Activated gamma-delta T cell treated with anti-CD3 and anti-CD28 coated beads, Interleukin-2, amount 50 U/mL, for 16 hours (primary cell): ENCODE measurements around the gene TBC1D2.

ENCODE experiments used
- DNase-seq: peaks from one replicate; pipeline ENCODE4 v3.0.0-alpha.2; 2020; ENCODE audit warnings: low read depth

TBC1D2 gene

DNA sequence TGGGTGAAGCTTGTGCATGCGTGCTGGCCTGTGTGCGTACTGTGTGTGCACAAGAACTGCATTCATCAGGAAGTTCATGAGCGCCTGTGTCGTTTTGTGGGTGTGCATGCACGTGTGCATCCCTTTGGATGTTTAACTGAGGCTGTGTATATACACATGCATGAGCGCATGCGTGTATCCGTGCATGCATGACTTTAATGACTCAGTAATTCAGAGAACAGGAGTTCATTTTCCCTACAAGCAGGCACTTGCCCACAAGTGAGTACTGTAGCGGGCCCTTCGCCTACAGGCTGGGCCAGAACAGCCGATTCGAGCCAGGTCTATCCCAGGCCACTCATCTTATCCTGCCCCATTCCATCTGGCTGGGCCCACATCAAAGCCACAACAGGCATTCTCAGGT is 92.8 kb downstream of the TBC1D2 start:
- DNase-seq: no peak

DNA sequence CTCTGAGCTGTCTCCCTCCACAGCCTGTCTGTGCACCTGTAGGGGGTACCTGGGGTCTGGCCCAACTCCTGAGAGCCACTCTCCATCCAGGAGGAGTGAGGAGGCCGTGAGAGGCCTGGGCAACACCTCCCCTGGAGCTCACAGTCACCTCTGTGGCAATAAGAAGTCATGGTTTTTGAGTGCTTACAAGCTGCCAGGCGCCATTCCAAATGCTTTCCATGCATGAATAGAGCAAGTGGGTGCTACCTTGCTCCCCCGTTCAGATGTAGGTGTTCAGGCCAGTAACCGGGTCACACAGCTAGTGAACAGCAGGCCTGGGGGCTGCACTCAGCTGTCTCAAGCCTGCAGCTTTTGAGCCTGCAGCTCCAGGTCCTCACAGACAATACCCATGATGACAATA is 93.6 kb downstream of the TBC1D2 start:
- DNase-seq: no peak

DNA sequence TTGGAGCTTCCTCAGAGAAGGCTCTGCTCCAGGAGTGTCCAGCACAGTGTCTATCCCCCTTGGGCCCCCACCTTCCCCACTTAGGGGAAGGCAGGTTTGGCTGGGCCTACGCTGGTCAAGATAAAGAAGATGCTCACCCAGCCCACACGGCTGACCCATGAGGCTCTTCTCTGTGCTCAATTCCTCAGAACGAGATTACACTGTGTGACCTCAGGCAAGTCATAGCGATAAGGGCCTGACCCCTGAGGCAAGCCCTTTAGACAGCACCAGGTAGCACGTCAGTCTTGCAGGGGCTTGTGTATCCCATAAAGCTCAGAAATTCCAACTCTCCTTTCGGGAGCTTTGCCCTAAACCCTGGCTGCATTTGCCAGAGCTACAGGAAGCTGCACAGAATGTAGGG is 95.7 kb downstream of the TBC1D2 start:
- no peak for DNase-seq

DNA sequence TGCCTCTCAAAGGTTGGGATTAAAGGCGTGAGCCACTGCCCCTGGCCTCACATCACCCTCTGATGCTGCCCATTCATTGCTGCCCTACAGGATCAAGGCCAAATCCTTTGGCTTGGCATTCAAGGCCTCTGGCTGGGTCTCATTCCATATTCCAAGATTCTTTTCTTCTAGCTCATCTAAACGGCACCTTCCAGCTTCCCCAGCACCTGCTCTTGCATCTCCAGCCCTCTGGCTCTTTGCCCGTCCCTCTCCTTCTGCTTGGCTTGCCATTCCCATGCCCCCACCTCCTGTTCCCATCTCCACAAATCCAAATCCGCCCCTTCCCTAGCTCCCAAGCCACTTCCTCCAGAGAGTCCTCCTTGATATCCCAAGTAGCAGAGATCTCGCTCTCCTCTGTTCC is 96.1 kb downstream of the TBC1D2 start:
- no peak for DNase-seq

DNA sequence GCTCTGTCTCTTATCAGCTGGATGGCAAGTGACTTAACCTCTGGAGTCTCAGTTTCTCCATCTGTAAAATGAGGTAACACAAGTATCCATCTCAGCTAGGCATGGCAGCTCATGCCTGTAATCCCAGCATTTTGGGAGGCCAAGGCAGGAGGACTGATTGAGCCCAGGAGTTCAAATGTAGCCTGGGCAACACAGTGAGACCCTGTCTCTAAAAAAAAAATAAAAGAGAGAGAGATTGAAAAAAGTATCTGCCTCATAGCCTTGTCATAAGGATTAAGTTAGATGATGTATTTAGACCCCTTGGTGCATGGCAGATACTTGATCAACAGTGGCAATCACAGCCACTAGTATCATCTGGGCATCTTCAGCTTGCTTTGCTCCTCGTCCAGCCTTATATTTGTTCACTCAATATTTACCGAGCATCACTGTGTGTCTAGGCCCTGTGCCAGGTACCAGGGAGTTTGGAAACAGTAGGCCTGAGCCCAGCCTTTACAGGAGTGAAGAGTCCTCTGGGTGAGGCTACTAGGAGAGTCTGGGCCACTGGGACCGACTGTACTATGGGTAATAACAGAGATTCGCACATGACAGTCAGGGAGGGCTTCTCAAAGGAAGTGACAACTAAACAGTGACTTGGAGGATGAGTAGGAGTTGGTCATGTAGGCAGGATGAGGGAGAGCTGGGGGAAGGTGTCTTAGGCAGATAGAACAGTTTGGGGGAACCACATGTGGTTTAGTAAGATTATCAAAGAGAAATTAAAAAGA is 97.2 kb downstream of the TBC1D2 start:
- no peak for DNase-seq

DNA sequence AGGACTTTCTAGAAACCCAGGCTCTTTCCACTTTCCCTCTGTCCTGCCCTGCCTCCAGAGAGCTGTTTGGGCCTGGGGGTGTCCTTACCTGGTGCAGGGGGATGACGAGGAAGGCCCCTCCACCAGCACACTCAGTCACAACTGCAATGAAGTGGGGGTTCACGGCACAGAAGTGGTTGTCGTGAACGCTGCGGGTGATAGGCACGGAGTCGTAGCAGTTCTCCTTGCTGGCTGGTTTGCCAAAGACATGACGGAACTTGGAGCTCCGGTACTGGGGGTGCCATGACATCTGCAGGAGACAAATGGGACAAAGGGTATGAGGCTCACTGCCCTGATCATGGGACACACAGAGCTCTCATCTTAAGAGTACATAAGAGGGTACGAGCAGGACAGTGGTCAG is 98.1 kb downstream of the TBC1D2 start:
- no peak for DNase-seq

DNA sequence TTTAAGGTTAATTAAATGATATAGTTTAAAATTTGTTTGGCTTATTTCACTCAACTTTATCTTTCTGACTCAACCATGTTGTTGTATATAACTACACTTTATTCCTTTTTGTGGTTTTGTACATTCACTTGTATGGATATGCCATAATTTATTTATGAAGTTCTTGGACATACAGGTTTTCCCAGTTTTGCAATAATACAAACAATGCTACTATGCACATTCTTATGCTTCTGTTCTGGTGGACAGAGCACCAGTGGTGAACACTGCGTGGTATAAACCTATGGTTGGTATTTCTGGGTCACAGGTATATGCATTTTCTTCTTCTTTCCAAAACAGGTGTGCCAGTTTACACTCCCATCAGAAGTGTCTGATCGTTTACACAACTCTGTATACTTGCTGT is 100.8 kb downstream of the TBC1D2 start:
- DNase-seq: no peak

DNA sequence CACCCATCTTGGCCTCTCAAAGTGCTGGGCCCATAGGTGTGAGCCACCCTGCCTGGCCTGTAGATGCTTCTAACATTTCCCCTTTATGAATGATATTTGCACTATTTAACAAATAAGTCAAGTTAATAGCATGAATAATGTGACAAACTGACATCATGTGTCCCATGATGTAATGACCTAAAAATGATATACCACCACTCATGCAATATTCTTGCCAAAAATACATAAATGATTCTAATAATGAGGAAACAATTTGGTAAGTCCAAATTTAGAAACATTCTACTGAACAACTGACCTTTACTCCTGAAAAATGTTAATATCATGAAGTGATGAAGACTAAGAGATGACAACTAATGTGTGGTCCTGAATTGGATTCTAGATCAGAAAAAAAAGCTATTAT is 102.9 kb downstream of the TBC1D2 start:
- DNase-seq: no peak

DNA sequence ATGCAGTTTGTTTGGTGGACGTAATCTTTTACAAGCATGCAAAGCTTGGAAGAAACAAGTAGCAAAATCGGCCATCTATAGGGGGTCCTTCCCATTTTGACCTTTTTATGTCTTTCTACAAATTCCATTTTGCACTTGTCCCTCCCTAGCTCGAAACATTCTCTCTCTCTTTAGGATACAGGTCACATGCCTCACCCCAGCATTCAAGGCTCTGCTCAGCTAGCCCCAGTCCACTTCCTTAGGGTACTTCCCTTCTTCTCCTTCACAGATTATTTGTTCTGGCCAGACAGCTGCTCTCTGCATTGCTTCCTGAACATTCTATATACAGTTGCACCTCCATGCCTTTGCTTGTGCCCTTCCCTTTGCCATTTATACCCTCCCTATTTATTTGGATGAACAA is 104.7 kb downstream of the TBC1D2 start:
- DNase-seq: no peak

DNA sequence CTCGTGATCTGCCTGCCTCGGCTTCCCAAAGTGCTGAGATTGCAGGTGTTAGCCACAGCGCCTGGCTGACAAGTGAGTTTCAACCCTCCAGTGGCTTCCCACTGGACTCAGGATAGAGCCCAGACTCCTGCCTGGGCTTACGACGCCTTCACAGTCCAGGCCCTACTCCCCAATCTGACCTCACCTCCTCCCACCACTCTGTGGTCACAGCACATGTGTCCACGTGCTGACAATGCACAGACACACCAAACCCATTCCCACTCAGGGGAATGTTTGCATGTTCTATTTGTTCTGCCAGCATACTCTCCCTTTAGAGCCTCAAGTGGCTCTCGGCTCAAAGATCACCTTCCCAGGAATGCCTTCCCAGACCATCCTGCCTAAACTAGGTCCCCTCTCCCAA is 105.3 kb downstream of the TBC1D2 start:
- no peak for DNase-seq

DNA sequence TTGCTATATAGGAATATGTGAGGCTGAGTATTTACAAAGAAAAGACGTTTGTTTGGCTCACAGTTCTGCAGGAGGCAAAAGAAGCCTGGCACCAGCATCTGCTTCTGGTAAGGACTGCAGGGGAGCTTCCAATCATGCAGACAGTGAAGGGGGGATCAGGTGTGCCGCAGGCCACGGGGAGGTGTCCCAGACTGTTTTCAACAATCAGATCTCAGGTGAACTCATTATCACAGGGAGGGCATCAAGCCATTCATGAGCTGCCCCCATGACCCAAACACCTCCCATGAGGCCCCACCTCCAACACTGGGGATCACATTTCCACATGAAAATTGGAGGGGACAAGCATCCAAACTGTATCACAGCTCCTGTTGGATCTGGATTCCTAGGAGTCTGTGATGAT is 106.0 kb downstream of the TBC1D2 start:
- no peak for DNase-seq
